GM19035 (cell line): Measurements from ENCODE around the gene KRTDAP.

Experiments
- ATAC-seq: cut with Tn5 transposase; IDR thresholded peaks from one replicate; pipeline ENCODE4 v1.9.1; 2021; ENCODE audit not compliant: unreplicated experiment

KRTDAP gene, protein sequence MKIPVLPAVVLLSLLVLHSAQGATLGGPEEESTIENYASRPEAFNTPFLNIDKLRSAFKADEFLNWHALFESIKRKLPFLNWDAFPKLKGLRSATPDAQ

GRCh38 chr19:35490364-35490763 lies at the start of gene KRTDAP:
Gene KRTDAP (minus strand): TSS chr19:35490464. CDS start chr19:35490442, 22 bp downstream.
- ATAC-seq: no peak

- ATAC-seq: no peak
These were observed 49.6 kb upstream of the KRTDAP start for GRCh38 chr19:35539850-35540249.

DNA sequence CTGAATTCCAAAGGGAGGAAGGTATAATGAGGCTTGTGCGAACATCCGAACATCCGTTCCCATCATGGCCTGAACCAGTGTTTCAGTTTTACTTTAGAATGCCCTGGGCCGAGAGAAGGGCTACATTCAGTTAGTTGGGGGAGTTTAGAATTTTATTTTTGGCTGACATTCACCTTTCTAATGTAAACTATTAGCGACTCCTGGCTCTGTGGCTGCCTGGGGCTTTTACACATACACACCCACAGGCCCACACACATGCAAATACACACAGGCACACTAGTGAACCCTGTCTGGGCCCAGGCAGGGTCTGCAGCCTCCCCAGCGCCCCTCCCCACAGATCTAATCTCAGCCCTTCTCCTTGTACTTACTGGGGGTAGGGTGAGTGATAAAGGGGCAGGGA lies 49.0 kb upstream of the KRTDAP start:
- no peak for ATAC-seq

- no peak for ATAC-seq
These were observed 44.7 kb upstream of the KRTDAP start for GRCh38 chr19:35534803-35535480.

DNA sequence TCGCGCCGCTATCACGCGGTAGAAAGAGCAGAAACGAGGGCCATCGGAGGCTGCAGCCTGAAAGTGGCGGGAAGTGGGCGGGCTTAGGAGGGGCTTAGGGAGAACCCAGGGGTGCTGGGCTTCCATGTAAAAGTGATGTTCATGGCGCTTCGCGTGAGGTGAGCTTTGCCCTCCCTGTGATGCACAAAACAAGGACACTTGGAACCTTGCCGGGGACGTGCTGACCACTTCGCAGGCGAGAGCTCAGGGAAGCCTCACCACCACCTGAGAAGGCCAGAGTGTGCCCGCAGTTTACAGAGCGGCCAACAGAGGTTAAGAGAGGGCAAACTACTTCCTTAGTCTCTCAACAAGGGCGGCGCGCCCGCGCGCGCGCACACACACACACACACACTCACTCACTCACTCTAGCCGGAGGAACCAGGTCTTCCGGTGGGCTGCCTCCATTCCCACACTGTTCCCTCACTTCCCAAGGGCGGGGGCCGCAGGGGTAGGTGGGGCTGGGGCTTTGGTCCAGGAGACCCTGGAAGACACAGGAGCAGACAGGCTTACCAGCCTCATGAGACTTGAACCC lies 43.6 kb upstream of the KRTDAP start:
- ATAC-seq: no peak

GRCh38 chr19:35533201-35533821 lies 43.0 kb upstream of the KRTDAP start, which contains the start of gene GAPDHS:
Gene GAPDHS (plus strand): TSS chr19:35533456. CDS start chr19:35533528, 72 bp downstream.
- ATAC-seq: no peak

DNA sequence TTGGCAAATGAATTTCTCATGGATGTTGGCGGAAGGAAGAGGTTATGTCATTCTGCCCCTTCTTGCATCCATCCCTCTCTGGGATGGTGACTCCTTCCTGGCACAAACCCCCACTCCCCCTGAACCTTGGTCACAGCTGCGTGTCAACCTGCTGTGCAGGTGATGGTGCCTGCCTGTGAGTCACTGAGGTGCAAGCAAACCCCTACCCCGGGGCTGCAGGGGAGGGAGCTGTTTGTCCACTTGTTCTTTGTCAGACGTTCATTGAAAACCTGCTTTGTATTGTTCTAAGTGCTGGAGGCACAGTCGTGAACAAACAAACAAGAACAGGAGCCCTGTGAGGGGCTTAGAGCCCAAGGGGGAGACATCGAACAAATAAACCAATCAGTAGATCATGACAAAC lies 41.0 kb upstream of the KRTDAP start:
- no peak for ATAC-seq

GRCh38 chr19:35529241-35530218 lies 39.3 kb upstream of the KRTDAP start:
- ATAC-seq: no peak

DNA sequence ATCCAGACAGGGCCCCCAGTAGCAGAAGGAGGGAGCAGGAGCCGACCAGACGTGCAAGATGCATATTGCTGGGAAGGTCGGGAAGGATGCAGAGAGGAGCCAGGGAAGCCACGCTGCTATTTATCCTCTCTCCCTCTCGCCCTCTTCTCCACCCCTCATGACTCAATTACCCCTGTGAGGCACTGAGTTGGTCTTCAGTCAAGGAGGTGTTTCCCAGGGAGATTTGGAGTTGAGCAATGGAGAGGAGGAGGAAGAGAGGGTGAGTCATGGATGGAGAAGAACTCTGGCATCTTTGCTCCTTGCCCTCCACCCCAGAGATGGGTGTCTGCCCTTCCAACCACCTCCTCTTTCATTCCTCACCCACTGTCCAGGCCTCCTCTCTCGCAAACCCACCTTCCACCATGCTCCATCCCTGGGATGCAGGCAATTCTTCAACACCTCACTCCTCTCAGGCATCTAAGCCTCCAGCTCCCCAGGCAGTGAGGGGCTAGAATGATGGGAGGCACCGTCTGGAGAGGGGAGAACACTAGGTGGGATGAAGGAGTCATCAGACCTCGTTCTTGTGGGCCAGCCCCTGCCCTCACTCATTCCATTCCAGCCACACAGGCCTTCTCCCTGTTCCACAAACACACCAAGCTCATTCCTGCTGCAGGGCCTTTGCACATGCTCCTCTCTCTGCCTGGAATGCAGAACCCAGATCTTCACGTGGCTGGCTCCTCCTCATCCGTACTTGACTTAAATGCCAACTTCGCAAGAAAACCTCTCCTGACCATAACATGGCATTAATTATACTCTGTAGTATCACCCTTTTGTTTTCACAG lies 38.2 kb upstream of the KRTDAP start, which contains the start of gene SBSN:
SBSN (minus strand) TSS at position 94 of the 821 bp plus-strand sequence; CDS start at position 64, 30 bp downstream.
- no peak for ATAC-seq

DNA sequence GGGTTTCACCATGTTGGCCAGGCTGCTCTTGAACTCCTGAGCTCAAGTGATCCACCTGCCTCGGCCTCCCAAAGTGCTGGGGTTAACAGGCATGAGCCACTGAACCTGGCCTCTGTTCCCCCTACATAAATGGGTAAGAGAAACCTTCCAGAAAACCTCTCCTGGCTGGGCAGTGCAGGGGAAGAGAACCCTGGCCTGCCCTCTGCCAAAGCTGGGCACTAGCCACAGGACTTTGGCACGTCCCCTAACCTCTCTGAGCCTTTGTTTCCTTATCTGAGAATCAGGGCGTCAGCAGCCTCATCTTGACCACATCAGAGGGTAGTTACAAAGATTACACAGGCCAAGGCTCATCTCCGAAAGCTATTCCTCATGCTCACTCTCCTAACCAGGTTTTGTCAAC lies 35.6 kb upstream of the KRTDAP start:
- ATAC-seq: no peak

DNA sequence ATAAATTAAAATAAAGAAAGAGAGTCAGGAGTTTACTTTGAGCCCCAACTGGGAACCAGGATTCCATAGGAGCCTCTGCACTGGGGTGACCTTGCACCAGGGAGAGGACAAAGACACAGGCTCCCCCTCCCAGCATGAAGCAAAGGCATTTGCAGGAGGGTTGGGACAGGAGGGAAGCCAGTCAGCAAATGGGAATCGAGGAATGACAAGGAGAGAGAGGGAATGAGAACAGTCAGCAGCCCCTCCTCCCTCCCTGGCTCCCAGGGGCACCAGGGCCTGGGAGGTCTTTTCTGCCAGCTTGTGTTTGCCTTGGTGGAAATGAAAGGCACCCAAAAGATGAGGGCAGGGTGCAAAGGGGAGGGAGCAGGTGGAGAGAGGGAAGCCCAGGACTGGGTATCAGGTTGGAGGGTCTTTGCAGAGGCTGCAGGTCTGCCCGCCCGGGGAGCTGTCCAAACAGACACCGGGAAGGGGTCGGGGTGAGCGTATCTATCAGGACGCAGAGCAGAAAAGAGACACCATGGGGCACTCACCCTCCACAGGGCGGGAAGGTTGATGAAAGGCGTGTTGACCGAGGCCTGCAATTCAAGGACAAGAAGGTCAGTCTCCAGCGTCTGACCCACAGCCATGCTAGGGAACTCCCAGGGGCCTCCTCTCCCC lies 34.0 kb upstream of the KRTDAP start:
- no peak for ATAC-seq

DNA sequence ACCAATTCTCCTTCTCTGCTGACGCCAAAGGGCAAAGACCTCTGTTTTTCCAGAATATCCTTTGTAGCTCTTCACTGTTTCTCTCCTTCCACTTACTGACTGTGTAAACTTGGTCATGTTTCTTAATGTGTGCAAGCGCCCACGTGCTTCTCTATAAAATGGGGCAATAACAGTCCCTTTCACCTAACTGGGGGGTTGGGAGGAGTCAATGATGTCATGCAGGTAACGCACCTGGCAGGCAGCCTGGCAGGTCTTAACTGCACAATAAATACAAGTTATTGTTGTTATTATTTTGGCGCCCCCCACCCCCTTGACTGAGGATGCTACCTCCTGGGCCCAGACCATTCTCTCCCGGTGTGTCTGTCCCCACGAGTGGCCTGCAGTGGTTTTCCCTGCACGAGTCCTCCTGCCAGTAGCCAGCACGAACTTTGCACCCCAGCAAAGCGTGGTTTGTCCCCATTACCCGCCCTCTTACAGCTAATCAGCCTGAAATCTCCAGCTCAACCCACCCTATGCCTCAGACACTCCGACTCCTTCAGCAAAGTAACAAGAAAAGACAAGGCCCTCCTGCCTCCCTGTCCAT lies 32.6 kb upstream of the KRTDAP start:
- ATAC-seq: no peak

DNA sequence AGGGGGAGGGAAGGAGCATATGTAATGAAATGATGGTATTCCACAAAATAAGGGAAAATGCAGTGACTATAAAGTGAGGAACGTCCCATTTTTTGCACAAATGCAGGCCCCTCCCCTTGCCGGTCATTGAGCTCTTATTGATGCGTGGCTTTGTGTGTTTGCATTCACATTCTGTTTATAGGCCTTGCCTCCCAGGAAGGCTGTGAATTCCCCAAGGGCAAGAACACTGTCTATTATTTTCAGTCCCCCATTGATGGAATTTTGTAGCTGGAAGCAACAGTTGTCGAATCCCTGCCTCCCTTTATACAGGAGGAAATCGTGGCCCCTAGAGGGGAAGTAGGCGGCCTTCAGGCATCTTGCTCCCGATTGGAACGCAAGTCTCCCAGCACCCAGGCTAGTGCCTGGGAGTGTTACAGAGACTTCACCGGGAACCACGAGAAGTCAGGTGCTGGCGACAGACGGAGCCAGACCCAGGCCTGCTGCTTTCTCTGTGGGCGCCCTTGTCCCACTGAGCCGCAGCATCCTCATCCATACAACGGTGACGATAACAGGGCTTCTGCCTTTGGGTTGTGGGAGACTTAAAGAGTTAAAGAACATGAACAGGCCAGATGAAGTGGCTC lies 31.0 kb upstream of the KRTDAP start:
- ATAC-seq: no peak

- no peak for ATAC-seq
These were observed 29.0 kb upstream of the KRTDAP start for GRCh38 chr19:35519291-35519690.

- ATAC-seq: no peak
These were observed 28.0 kb upstream of the KRTDAP start for GRCh38 chr19:35518313-35518712.

- no peak for ATAC-seq
These were observed 27.1 kb upstream of the KRTDAP start for GRCh38 chr19:35517342-35517741.

DNA sequence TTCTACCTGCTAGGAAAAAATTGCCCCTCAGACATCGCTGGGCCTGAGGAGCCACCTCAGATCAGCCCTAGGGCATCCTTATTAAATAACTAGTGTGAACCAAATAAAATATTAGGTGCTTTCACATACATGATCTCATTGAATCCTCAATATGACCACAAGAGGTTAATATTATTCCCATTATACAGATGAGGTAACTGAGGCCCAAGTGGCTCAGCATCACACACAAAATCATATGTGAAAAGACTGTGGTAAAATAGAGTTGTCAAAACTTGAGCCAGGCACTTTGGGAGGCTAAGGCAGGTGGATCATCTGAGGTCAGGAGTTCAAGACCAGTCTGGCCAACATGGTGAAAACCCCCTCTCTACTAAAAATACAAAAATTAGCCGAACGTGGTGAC lies 26.0 kb upstream of the KRTDAP start:
- ATAC-seq: no peak

DNA sequence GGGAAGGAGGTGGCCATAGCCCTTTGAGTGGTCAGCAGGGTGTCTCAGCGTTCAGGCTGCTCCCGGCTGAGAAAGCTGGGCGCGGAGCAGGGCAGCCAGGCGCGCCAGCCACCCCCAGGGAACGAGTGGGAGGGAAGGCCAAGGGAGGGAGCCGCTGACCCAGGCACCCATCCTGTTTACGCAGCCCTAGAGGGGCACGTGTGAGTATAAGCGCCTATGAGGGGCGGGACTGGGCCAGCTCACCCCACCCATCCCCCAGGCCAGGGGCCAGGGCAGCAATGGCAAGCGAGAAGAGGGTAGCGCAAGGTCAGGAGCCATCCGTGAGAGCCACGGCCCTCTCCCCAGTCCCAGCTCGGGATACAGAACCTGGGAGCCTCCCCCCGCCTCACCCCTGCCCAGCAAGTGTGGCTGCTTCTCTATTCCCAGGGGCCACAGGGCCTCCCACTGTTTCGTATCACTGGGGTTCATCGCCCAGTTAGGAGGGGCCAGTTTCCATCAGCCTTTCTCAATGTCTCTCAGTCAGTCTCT lies 24.1 kb upstream of the KRTDAP start:
- no peak for ATAC-seq
